ENCODE data around the gene PITPNB. TPM values are rescaled to one million over a fixed set of nuclear protein-coding genes. Genes with fewer than 3 reads are reported as not detected.

PITPNB gene
- total RNA-seq, 1 experiment from 2014 or later, result 135 TPM

DNA sequence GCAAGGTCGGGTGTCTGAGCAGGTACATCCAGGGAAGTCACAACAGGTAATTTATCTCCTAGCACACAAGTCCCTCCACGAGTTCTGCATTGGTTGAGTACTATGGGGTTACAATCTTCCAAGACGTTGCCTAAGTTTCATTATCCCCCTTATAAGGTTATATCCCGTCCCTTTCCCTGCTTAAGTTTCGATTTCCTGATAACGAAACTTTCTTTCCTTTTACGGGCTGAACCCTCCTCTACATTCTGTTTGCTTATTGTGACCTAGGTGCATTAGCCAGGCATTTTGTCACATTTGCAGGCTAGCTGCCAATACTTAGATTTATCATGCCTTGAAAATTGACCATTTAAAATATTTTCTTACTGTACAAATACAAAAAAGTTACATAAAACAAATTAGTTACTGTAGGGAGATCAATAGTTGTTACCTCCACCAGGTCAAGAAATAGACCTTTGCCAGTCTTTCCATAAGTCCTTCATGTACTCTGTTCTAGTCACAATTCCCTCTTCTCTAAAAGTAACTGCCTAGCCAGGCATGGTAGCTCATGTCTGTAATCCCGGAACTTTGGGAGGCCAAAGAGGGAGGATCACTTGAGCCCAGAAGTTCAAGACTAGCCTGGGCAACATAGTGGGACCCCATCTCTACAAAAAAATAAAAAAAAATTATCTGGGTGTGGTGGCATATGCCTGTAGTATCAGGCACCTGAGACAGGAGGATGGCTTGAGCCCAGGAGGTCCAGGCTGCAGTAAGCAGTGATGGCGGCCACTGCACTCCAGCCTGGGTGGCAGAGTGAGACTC lies 14.3 kb upstream of the PITPNB start:
- H3K27ac ChIP-seq (ENCODE audit: low read depth, low read length, poor library complexity, severe bottlenecking), result no peak overlapping the region
- no peaks in the 10 kb centered on the region for H3K4me1 ChIP-seq (ENCODE audit: insufficient read depth, low read length, poor library complexity, severe bottlenecking)
- no peak overlapping the region for H3K4me3 ChIP-seq (ENCODE audit: low read depth, low read length, poor library complexity, severe bottlenecking)
- intact Hi-C loops (cut with micrococcal nuclease; ENCODE audit: unreplicated experiment), result no loop called here
- TF ChIP-seq, protein P1, sequence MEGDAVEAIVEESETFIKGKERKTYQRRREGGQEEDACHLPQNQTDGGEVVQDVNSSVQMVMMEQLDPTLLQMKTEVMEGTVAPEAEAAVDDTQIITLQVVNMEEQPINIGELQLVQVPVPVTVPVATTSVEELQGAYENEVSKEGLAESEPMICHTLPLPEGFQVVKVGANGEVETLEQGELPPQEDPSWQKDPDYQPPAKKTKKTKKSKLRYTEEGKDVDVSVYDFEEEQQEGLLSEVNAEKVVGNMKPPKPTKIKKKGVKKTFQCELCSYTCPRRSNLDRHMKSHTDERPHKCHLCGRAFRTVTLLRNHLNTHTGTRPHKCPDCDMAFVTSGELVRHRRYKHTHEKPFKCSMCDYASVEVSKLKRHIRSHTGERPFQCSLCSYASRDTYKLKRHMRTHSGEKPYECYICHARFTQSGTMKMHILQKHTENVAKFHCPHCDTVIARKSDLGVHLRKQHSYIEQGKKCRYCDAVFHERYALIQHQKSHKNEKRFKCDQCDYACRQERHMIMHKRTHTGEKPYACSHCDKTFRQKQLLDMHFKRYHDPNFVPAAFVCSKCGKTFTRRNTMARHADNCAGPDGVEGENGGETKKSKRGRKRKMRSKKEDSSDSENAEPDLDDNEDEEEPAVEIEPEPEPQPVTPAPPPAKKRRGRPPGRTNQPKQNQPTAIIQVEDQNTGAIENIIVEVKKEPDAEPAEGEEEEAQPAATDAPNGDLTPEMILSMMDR (conservative IDR thresholded peaks at IDR 0.05; ENCODE audit: low read depth, low read length), result no peak
- no peak for TF ChIP-seq EZH2 (IDR thresholded peaks at IDR 0.05; ENCODE audit: borderline replicate concordance, low read depth, low read length, poor library complexity, severe bottlenecking)
- DNase-seq (ENCODE audit: low spot score), result no peak
- no peaks in the 10 kb centered on the region for H3K36me3 ChIP-seq (ENCODE audit: insufficient read depth, low read length, poor library complexity, severe bottlenecking)
- CTCF ChIA-PET, result no interaction called here
- no peaks in the 10 kb centered on the region for H3K9me3 ChIP-seq (ENCODE audit: low read depth, low read length, poor library complexity, severe bottlenecking)
- H3K27me3 ChIP-seq (replicated peaks; ENCODE audit: insufficient read depth, low read depth, low read length, poor library complexity), result no peaks in the 10 kb centered on the region
- POLR2A ChIA-PET (ENCODE audit: low non-redundant PET), result interaction anchor here (0.7 kb wide), 1 partner anchor 39 kb away, joined by 4 read pairs; no protein-coding TSS in a partner anchor
- BruUV-seq (replicated peaks), result no TSS peak

DNA sequence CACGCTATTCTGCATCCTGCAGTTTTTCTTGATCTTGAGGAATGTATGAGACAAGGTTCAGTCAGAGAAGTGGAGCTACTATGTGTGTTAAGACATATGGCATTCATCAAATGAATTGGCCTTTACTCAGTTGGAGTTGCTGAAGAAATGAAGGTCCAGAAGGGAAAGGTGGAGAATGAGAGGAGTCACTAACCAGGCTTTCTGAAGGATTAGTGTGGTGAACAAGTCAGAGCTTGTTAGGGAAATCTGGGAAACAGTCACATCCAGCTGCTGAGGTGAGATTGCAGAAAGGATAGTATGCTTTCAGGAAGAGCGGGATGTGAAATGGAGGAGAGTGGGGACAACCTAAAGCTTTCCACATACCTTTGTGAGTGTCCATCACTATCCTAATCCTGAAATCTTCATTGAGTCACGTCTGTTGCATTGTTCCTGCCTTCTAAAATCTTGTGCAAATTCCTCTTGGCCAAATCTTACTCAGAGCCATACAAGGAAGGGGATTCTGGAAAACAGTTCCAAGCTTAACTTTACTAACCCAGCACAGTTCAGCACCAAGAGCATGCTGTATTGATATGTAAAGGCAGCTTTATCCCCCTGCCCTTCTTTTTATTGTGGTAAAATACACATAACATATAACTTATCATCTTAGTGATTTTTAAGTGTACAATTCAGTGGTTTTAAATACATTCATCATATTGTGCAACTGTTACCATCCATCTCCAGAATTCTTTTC lies 11.4 kb upstream of the PITPNB start:
- BruUV-seq (replicated peaks), result no TSS peak
- TF ChIP-seq EZH2 (IDR thresholded peaks at IDR 0.05; ENCODE audit: borderline replicate concordance, low read depth, low read length, poor library complexity, severe bottlenecking), result no peak
- TF ChIP-seq, protein P1 (conservative IDR thresholded peaks at IDR 0.05; ENCODE audit: low read depth, low read length), result no peak
- no peak for DNase-seq (ENCODE audit: low spot score)
- intact Hi-C loops (cut with micrococcal nuclease; ENCODE audit: unreplicated experiment), result no loop called here
- no peaks in the 10 kb centered on the region for H3K4me1 ChIP-seq (ENCODE audit: insufficient read depth, low read length, poor library complexity, severe bottlenecking)
- ChIA-PET CTCF (no interaction called here), POLR2A (ENCODE audit: low non-redundant PET) (no interaction called here)
- no peaks in the 10 kb centered on the region for H3K27me3 ChIP-seq (replicated peaks; ENCODE audit: insufficient read depth, low read depth, low read length, poor library complexity)
- no peak overlapping the region for H3K4me3 ChIP-seq (ENCODE audit: low read depth, low read length, poor library complexity, severe bottlenecking)
- H3K9me3 ChIP-seq (ENCODE audit: low read depth, low read length, poor library complexity, severe bottlenecking), result peaks cover 4% of the 10 kb centered on the region
- H3K36me3 ChIP-seq (ENCODE audit: insufficient read depth, low read length, poor library complexity, severe bottlenecking), result no peaks in the 10 kb centered on the region
- H3K27ac ChIP-seq (ENCODE audit: low read depth, low read length, poor library complexity, severe bottlenecking), result no peak overlapping the region

DNA sequence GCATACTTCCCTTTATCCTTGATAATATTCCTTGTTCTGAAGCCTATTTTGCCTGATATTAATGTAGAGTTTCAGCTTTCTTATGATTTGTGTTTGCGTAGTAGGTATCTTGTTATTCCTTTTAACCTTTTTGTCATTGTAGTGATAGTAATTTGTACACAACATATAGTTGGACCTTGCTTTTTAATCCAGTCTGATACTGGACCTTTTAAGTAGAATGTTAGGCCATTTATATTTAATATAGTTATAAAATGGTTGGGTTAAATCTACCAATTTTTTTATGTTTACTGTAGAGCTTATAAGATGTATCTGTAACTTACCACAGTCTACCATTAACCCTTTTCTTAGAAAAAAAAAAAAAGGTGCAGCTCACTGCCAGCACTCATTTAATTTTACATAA lies 8.6 kb upstream of the PITPNB start:
- no peak for DNase-seq (ENCODE audit: low spot score)
- H3K27ac ChIP-seq (ENCODE audit: low read depth, low read length, poor library complexity, severe bottlenecking), result no peak overlapping the region
- H3K4me3 ChIP-seq (ENCODE audit: low read depth, low read length, poor library complexity, severe bottlenecking), result no peak overlapping the region
- intact Hi-C loops (cut with micrococcal nuclease; ENCODE audit: unreplicated experiment), result no loop called here
- H3K27me3 ChIP-seq (replicated peaks; ENCODE audit: insufficient read depth, low read depth, low read length, poor library complexity), result no peaks in the 10 kb centered on the region
- no peaks in the 10 kb centered on the region for H3K36me3 ChIP-seq (ENCODE audit: insufficient read depth, low read length, poor library complexity, severe bottlenecking)
- no peak for TF ChIP-seq EZH2 (IDR thresholded peaks at IDR 0.05; ENCODE audit: borderline replicate concordance, low read depth, low read length, poor library complexity, severe bottlenecking)
- TF ChIP-seq, protein P1 (conservative IDR thresholded peaks at IDR 0.05; ENCODE audit: low read depth, low read length), result no peak
- CTCF ChIA-PET, result no interaction called here
- H3K4me1 ChIP-seq (ENCODE audit: insufficient read depth, low read length, poor library complexity, severe bottlenecking), result no peaks in the 10 kb centered on the region
- peaks cover 4% of the 10 kb centered on the region for H3K9me3 ChIP-seq (ENCODE audit: low read depth, low read length, poor library complexity, severe bottlenecking)
- POLR2A ChIA-PET (ENCODE audit: low non-redundant PET), result interaction anchor here (0.6 kb wide), 1 partner anchor 1133 kb away, joined by 3 read pairs; no protein-coding TSS in a partner anchor
- BruUV-seq (replicated peaks), result no TSS peak
